ENCODE measurements around the gene RHBG.

DNA sequence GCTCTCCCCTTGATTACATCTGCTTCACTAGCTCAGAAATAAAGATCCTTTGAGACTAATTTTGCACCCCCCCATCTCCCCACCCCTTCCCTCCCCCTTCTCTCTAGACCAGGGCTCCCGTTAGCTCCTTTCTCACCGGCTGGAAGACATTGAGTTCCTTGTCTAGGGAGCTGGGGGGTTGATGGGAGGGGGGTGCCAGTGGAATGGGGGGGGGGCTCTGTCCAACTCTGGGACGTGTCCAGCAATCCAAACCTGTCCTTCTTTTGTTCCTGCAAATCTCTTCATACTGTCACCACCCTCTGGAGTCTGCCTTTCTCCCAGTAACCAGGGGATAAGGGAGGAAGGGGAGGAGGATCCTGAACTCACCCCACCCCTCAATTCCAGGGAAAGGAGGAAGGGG lies 61.9 kb downstream of the RHBG start:
- no peak for TF ChIP-seq CTCF (IDR thresholded peaks at IDR 0.05)
- no peak for TF ChIP-seq POLR2A (IDR thresholded peaks at IDR 0.05)
